ENCODE results near the gene LY6G5B.

GRCh38 chr6:31687321-31687720 lies 17.5 kb downstream of the LY6G5B start:
- TF ChIP-seq CTCF (IDR thresholded peaks at IDR 0.05) (no peak), POLR2A (IDR thresholded peaks at IDR 0.05) (no peak)
